ENCODE data around the gene CD82. TPM values are rescaled to one million over a fixed set of nuclear protein-coding genes. Genes with fewer than 3 reads are reported as not detected.

CD82 gene
- total RNA-seq, 1 donor = 23.2 TPM

DNA sequence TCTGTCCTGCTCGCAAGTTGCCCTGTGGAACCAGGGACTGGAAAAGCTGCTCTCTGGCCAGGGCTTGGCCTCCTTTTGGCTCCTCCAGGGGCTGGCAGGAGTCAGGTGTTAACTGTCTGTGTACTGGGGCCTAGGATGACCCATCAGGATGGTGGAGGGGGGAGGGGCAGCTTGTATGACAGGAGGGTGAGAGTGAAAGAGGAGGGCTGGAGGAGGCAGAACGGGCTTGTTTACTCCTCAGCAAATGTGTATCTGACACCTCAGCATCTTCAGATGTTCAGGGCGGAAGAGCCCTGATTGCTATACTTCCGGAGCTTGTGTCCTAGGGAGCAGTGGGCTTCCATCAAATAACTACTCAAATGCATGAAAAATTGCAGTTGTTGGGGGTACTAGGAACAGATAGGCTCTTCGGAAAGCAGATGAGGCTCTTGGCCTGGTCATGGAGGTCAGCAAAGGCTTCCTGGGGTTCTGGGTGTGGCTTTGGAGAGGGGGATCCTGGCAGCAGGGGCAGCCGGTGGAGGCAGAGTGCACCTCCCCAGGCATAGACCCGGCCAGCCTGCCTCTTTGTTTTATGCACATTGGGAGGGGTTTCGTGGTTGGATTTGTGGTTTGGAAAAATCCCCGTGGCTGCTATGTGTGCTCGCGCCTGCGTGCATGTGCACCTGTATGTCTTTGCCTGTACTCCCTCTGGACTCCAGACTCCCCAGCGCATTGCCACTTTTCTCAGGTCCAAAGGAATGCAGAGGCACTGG is 31.2 kb downstream of the CD82 start:
- H3K27ac ChIP-seq (ENCODE audit: low read depth, low read length) = no peak overlapping the region

GRCh38 chr11:44597358-44598012 is 32.0 kb downstream of the CD82 start:
- DNase-seq (ENCODE audit: insufficient read length, low spot score, missing footprints) = peak; percentile 51
- no peak overlapping the region for H3K27ac ChIP-seq (ENCODE audit: low read depth, low read length)
- no peak overlapping the region for H3K4me3 ChIP-seq (ENCODE audit: insufficient read depth, low read length)
- no peak overlapping the region for H2AFZ ChIP-seq (ENCODE audit: low read length)
- H3K36me3 ChIP-seq (ENCODE audit: insufficient read depth, low read length) = no peaks in the 10 kb centered on the region
- peaks cover 16% of the 10 kb centered on the region for H3K4me1 ChIP-seq (ENCODE audit: insufficient read depth, low read length)
- no peaks in the 10 kb centered on the region for H3K9me3 ChIP-seq (ENCODE audit: low read depth, low read length)
- TF ChIP-seq CTCF (IDR thresholded peaks at IDR 0.05; ENCODE audit: extremely low read depth, low read depth, low read length) = no peak
- no peaks in the 10 kb centered on the region for H3K27me3 ChIP-seq (ENCODE audit: insufficient read depth, low read length)
- H3K4me2 ChIP-seq (ENCODE audit: insufficient read depth, low read length) = no peak overlapping the region
- H3K79me2 ChIP-seq (ENCODE audit: insufficient read depth, low read length) = no peaks in the 10 kb centered on the region
- no peaks in the 10 kb centered on the region for H4K20me1 ChIP-seq (ENCODE audit: insufficient read depth, low read length)

More for the DNA sequence above, 31.2 kb downstream of the CD82 start:
- TF ChIP-seq CTCF (IDR thresholded peaks at IDR 0.05; ENCODE audit: extremely low read depth, low read depth, low read length) = no peak
- Histone ChIP-seq H3K27me3 (ENCODE audit: insufficient read depth, low read length) (no peaks in the 10 kb centered on the region), H3K79me2 (ENCODE audit: insufficient read depth, low read length) (no peaks in the 10 kb centered on the region), H4K20me1 (ENCODE audit: insufficient read depth, low read length) (no peaks in the 10 kb centered on the region), H3K4me2 (ENCODE audit: insufficient read depth, low read length) (no peak overlapping the region), H3K4me1 (ENCODE audit: insufficient read depth, low read length) (peaks cover 15% of the 10 kb centered on the region), H3K4me3 (ENCODE audit: insufficient read depth, low read length) (no peak overlapping the region), H2AFZ (ENCODE audit: low read length) (no peak overlapping the region), H3K36me3 (ENCODE audit: insufficient read depth, low read length) (no peaks in the 10 kb centered on the region), H3K9me3 (ENCODE audit: low read depth, low read length) (no peaks in the 10 kb centered on the region)
- DNase-seq (ENCODE audit: insufficient read length, low spot score, missing footprints) = peak; percentile 75

GRCh38 chr11:44598831-44599230 is 33.4 kb downstream of the CD82 start:
- peaks cover 19% of the 10 kb centered on the region for H3K4me1 ChIP-seq (ENCODE audit: insufficient read depth, low read length)
- H3K4me3 ChIP-seq (ENCODE audit: insufficient read depth, low read length) = no peak overlapping the region
- H4K20me1 ChIP-seq (ENCODE audit: insufficient read depth, low read length) = no peaks in the 10 kb centered on the region
- TF ChIP-seq CTCF (IDR thresholded peaks at IDR 0.05; ENCODE audit: extremely low read depth, low read depth, low read length) = no peak
- H3K4me2 ChIP-seq (ENCODE audit: insufficient read depth, low read length) = no peak overlapping the region
- H3K9me3 ChIP-seq (ENCODE audit: low read depth, low read length) = no peaks in the 10 kb centered on the region
- H3K27me3 ChIP-seq (ENCODE audit: insufficient read depth, low read length) = no peaks in the 10 kb centered on the region
- no peak overlapping the region for H2AFZ ChIP-seq (ENCODE audit: low read length)
- no peaks in the 10 kb centered on the region for H3K79me2 ChIP-seq (ENCODE audit: insufficient read depth, low read length)
- no peaks in the 10 kb centered on the region for H3K36me3 ChIP-seq (ENCODE audit: insufficient read depth, low read length)
- no peak overlapping the region for H3K27ac ChIP-seq (ENCODE audit: low read depth, low read length)
- DNase-seq (ENCODE audit: insufficient read length, low spot score, missing footprints) = peak; percentile 76

DNA sequence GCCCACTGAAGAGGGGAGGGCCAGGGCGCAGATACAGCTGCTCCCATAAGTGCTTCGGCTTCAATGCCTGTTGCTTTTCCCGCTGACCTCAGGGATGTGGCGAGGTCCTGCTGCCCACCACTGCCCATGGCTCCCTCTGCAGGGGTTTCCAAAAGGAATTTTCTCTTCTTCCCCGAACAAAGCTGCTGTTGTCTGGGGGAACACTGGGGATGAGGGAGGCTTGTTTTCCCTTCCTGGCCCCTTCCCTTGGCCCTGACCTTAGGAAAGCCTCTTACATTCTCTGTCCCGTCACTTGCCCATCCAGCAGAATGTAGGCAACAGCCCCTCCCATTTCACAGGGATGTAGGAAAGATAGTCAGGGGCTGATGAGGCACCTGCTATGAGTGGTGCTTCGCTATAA is 34.8 kb downstream of the CD82 start:
- Histone ChIP-seq H3K9me3 (ENCODE audit: low read depth, low read length) (no peaks in the 10 kb centered on the region), H3K27ac (ENCODE audit: low read depth, low read length) (no peak overlapping the region), H3K4me2 (ENCODE audit: insufficient read depth, low read length) (no peak overlapping the region), H3K36me3 (ENCODE audit: insufficient read depth, low read length) (peaks cover 3% of the 10 kb centered on the region), H2AFZ (ENCODE audit: low read length) (no peak overlapping the region), H4K20me1 (ENCODE audit: insufficient read depth, low read length) (no peaks in the 10 kb centered on the region), H3K4me3 (ENCODE audit: insufficient read depth, low read length) (no peak overlapping the region), H3K4me1 (ENCODE audit: insufficient read depth, low read length) (peaks cover 30% of the 10 kb centered on the region), H3K27me3 (ENCODE audit: insufficient read depth, low read length) (no peaks in the 10 kb centered on the region), H3K79me2 (ENCODE audit: insufficient read depth, low read length) (no peaks in the 10 kb centered on the region)
- TF ChIP-seq CTCF (IDR thresholded peaks at IDR 0.05; ENCODE audit: extremely low read depth, low read depth, low read length) = no peak
- peak; percentile 59 for DNase-seq (ENCODE audit: insufficient read length, low spot score, missing footprints)
